A549 treated with CpdA at 1 μM for 4 hours (cell line): ENCODE measurements around the gene RNASE9. TPM values are rescaled to one million over a fixed set of nuclear protein-coding genes. Genes with fewer than 3 reads are reported as not detected.

Experiments
- total RNA-seq: library from RNA; stranded (reverse); fragments of 200-300 nt; extraction: Qiagen RNA extraction; gene quantifications from 5 replicates; pipeline ENCODE4 v1.2.3, GENCODE V29; 2022; ENCODE audit warnings: low read depth

The RNASE9 gene
- total RNA-seq = not detected in 5 replicates

GRCh38 chr14:20560961-20561360 lies at the start of gene RNASE9:
TSS of gene RNASE9 (minus strand) at chr14:20561047.

GRCh38 chr14:20591235-20591634 lies 30.4 kb upstream of the RNASE9 start, which contains the start of gene RNASE12:
TSS of gene RNASE12 (minus strand) at chr14:20591376. CDS start at chr14:20590723, 653 bp downstream.

DNA sequence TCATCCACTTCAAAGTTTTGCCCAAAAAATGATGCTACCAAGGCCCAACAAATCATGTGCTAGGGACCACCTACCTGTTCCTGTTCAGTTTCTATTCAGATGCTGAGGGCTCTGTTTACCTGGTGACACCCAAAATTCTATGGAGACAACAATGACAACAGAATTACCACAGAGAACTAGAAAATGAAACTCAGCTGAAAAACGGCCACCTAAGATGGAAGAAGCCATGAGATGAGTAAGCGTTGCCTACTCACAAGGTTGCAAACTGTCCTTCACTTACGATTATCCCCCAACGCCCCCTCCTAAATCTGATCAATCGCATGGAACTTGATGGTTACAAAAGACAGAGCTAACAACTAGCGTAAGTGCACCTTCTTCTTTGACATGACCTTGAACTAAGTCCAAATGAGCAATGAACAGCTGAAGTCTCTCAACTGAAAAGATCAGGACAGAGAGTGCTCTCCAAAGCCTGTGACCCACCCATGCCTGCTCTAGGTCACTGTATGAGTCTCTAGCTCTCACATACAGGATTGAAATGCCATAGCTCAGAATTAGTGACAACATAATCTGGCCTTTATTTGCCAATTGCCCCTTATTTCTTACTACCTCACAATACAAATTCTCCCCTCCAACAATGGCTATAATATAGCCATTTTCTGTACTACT lies 26.8 kb upstream of the RNASE9 start, which contains the start of gene RNASE11:
RNASE11 (minus strand) TSS at position 513 of the 666 bp plus-strand sequence.

Other genes starting within 250 kb of the RNASE9 start
- gene CCNB1IP1, start 227.8 kb downstream of the RNASE9 start, total RNA-seq = 38.9 to 61.4 TPM (median 43.0 TPM) in 5 replicates
- gene PARP2, start 217.4 kb downstream of the RNASE9 start, total RNA-seq = 21.7 to 25.0 TPM (median 23.5 TPM) in 5 replicates
- 8.4 to 11.9 TPM (median 10.9 TPM) in 5 replicates for gene TEP1, start 147.5 kb downstream of the RNASE9 start, total RNA-seq
- gene KLHL33, start 124.9 kb downstream of the RNASE9 start, total RNA-seq = 0.01 TPM in 1 of 5 replicates, not detected in the others
- gene OSGEP, start 106.2 kb downstream of the RNASE9 start, total RNA-seq = 23.9 to 30.0 TPM (median 26.1 TPM) in 5 replicates
- gene APEX1, start 105.8 kb downstream of the RNASE9 start, total RNA-seq = 262 to 275 TPM (median 270 TPM) in 5 replicates
- gene PIP4P1, start 99.6 kb downstream of the RNASE9 start, total RNA-seq = 30.6 to 38.5 TPM (median 35.8 TPM) in 5 replicates
- gene PNP, start 91.6 kb downstream of the RNASE9 start, total RNA-seq = 171 to 195 TPM (median 176 TPM) in 5 replicates
- 0.19 to 0.30 TPM (median 0.26 TPM) in 4 of 5 replicates, not detected in the other for gene RNASE10, start 55.5 kb downstream of the RNASE9 start, total RNA-seq
- gene RNASE11, start 27.0 kb upstream of the RNASE9 start, total RNA-seq = not detected in 5 replicates
- gene RNASE12, start 30.3 kb upstream of the RNASE9 start, total RNA-seq = not detected in 5 replicates
- not detected in 5 replicates for gene OR6S1, start 80.6 kb upstream of the RNASE9 start, total RNA-seq
- 5.4 to 9.5 TPM (median 7.2 TPM) in 5 replicates for gene RNASE4, start 123.5 kb upstream of the RNASE9 start, total RNA-seq
- gene ANG, start 127.7 kb upstream of the RNASE9 start, total RNA-seq = 7.5 to 12.2 TPM (median 10.6 TPM) in 5 replicates
- not detected in 5 replicates for gene EDDM3A, start 184.8 kb upstream of the RNASE9 start, total RNA-seq
- gene EDDM3B, start 207.4 kb upstream of the RNASE9 start, total RNA-seq = not detected in 5 replicates
- not detected in 5 replicates for gene RNASE6, start 220.2 kb upstream of the RNASE9 start, total RNA-seq
- 0.16 to 0.35 TPM (median 0.24 TPM) in 3 of 5 replicates, not detected in the others for gene RNASE1, start 241.8 kb upstream of the RNASE9 start, total RNA-seq